Activated T-cell treated with anti-CD3 and anti-CD28 coated beads for 4 hours (primary cell): ENCODE results near the gene ECM1.

Source experiments
- DNase-seq: peaks from one replicate; pipeline ENCODE4 v3.0.0-alpha.2; 2020

ECM1 gene

DNA sequence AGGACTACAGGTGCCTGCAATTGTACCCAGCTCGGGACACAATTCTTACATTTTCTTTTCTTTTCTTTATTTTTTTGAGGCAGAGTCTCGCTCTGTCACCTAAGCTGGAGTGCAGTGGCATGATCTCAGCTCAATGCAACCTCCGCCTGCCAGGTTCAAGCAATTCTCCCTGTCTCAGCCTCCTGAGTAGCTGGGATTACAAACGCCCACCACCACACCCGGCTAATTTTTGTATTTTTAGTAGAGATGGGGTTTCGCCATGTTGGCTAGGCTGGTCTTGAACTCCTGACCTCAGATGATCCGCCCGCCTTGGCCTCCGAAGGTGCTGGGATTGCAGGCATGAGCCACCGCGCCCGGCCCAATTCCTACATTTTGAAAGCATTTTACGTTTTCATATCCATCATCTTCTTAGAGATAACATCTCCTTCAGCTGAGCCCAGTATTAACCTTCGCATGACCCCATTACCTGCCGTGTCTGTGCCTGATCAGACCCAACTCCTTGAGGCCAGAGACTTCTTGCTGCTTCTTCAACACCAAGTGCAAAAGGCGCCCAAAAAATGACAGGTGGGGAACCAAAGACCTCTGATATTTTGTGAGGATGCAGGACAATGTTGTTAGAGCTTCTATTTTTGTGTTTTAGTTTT lies 38.5 kb downstream of the ECM1 start:
- DNase-seq = no peak

DNA sequence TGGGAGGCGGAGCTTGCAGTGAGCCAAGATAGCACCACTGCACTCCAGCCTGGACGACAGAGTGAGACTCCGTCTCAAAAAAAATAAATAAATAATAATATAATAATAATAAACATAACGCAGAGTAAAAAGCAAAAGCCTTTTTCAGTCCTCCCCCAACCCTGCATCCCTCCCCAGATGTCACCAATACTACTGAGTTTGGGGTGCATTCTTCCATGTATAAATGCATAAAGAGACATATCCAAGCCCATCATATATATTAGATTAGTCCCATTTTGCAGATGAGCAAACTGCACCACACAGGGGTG lies 40.4 kb downstream of the ECM1 start:
- no peak for DNase-seq

DNA sequence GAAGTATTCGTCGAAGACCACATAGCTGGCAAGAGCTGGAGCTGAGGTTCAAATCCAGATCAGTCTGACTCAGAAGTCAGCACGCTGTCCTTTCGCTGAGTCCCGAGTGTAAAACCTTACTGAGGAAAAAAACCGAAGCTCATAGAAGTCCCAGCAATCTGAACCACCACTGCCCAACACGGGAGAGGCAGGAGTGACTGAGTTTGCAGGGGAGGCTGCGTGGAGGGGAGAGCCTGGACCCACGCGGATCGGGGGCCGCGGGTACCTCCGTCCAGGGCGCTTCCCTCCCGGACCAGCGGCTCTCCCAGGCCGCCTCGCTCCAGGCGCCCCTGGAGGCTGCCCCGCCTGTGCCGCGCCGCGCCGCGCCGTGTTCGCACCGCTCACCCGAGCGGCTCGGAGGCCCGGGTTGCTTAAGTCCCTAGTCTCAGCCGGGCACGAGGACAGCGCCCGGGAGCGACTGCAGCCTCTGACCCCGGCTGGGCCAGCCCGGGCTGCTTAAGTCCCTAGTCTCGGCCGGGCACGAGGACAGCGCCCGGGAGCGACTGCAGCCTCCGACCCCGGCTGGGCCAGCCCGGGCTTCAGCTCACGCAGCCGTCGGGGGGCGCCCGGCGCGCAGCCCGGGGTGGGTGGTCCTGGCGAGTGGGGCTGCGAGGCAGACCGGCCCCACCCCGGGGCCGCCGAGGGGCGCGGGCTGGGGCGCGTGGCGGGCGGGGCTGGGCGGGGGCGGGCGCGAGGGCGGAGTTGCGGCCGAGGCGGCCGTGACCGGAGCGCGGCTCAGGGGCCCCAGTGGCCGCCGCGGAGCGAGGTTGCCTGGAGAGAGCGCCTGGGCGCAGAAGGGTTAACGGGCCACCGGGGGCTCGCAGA lies 41.0 kb downstream of the ECM1 start, which contains the start of gene ADAMTSL4:
ADAMTSL4 (plus strand) TSS at position 777 of the 864 bp plus-strand sequence. CDS start 2,881 bp downstream, outside the sequence.
- no peak for DNase-seq

DNA sequence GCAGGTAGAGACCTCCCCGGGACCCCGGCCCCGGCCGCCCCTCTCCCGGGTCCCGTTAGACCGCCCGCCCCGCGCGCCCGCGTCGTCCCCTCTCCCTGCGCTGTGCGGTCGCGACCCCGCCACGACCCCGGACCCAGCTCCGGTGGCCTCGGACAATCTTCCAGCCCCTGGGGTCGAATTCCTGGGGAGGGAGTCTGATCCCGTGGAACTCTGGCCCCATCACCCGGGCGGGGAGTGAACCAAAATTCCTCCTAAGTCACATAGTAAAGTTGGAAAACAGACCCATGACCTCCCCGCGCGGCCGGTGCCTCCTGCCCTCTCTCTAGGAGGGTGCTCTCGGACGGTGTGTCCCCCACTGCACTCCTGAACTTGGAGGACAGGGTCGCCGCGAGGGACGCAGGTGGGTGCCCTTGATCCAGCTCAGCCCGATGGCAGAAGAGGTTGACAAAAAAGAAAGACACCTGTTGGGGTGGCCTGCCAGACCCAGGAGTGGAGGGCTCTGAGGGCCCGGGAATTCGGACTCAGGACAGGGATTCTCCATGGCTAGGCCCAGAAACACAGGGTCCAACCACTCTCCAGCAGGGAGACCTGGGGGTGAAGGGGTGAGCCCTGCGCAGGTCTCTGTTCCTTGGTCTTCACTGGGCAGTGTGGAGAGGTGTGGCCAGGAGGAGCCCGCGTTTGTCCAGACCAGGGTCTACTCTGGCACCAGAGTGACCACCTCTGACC lies 41.8 kb downstream of the ECM1 start:
- no peak for DNase-seq

DNA sequence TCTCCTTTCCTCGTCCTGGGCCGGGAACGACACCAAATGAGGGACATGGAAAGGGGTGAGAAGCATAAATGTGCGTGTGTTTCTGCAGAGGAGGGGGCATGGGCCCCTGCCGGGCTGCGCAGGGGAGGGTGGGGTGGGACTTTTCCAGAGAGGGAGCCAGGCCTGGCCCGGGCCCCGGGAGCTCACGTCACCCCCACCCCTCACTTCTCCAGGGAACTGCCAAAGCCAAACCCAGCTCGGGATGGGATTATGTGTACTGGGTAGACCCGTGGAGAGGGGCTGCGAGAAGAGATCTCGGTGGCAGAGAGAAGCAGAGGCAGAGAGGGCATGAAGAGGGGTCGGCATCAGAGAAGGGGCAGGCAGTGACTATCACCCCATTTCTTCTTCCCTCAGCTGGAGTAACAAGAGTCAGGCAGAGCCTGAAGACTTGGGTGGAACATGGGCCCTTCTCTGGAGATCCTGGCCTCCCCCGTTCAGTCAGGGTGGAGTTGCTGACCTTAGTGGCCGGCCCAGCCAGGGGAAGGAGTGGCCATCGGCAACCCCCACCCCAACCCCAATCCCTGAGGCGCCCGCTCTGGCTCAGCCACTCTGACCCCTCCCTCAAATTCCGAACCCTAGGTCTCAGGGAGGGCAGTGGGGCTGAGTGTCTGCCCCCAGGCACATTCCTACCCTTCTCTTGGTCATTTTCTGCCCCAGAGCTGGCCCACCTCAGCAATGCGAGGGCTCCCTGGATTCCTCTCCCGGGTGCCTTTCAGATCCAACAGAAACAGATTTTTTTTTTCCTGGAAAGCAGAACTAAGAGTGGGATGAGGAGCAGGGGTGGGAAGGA lies 42.5 kb downstream of the ECM1 start:
- no peak for DNase-seq

DNA sequence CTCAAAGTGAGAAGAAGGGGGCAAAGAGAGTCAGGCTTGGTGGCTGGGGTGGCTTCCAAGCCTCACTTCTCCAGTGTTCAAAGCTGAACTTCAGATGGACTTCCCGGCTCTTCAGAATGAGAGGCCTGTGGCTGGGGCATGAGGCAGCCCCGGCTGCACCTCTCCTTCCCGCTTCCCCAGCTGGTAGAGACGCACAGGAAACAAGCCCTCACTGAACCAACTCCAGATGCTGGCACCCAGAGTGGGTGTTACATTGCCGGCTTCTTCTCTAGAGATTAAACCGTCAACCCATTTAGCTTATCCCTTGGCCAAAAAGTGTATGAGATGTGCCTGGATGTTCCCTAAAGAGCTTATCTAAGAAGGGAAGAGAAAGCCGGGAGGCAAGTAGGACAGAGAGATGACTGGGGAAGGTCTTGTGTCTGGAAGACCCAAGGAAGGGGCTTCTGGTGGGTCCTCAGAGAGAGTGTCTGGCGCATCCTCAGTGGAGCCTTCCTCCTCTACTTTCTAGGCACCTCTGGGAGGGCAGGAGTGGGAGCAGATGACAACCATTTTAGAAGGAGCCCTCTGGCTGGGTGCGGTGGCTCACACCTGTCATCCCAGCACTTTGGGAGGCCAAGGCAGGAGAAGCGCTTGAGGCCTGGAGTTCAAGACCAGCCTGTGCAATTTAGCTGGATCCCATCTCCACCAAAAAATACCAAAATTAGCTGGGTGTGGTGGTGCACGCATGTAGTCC lies 43.3 kb downstream of the ECM1 start:
- no peak for DNase-seq

DNA sequence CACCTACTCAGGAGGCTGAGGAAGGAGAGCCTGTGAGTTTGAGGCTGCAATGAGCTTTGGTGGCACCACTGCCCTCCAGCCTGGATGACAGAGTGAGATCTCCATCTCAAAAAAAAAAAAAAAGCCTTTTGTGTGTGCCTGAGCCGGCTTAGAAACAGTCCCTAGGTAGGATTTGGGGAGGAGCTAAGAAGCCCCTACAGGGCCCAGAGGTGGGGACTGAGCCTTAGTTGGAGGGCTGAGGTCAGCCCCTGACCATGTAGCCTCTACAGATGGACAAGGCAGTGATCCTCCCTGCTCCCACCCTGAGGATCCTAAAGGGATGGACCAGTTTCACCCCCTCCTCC lies 43.8 kb downstream of the ECM1 start:
- DNase-seq = no peak

DNA sequence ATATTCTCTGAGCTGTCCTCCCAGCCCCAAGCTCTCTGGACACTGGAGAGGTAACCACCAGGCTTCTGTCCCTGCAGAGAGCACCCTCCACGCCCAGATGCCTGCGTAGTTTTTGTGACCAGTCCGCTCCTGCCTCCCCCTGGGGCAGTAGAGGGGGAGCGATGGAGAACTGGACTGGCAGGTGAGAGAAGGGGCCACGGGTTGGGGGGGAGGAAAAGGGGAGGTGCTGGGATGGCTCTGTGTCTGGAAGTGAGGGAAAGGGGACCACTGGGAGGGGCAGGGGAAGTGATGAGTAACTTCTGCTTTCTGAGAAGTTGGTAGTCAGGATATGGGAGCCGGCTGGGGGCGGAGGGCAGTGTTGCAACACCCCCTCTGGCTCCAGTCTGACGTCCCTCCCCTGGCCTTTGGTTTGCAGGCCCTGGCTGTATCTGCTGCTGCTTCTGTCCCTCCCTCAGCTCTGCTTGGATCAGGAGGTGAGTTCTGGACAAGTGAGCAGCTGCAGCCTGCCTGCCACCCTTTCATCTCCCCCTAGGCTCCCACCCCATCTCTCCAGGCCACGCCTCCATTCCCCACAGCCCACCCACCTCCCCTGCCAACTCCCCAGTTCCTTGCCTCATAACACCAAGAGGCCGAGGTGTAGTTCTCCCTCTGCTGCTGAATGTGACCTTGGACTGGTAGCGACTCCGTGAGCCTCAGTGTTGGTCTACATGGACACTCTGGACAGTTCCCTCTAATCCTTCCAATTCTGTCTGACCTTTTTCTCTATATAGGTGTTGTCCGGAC lies 44.4 kb downstream of the ECM1 start:
- no peak for DNase-seq

DNA sequence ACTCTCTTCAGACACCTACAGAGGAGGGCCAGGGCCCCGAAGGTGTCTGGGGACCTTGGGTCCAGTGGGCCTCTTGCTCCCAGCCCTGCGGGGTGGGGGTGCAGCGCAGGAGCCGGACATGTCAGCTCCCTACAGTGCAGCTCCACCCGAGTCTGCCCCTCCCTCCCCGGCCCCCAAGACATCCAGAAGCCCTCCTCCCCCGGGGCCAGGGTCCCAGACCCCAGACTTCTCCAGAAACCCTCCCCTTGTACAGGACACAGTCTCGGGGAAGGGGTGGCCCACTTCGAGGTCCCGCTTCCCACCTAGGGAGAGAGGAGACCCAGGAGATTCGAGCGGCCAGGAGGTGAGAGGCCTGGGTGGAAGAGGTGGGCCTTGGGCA lies 45.0 kb downstream of the ECM1 start:
- no peak for DNase-seq

DNA sequence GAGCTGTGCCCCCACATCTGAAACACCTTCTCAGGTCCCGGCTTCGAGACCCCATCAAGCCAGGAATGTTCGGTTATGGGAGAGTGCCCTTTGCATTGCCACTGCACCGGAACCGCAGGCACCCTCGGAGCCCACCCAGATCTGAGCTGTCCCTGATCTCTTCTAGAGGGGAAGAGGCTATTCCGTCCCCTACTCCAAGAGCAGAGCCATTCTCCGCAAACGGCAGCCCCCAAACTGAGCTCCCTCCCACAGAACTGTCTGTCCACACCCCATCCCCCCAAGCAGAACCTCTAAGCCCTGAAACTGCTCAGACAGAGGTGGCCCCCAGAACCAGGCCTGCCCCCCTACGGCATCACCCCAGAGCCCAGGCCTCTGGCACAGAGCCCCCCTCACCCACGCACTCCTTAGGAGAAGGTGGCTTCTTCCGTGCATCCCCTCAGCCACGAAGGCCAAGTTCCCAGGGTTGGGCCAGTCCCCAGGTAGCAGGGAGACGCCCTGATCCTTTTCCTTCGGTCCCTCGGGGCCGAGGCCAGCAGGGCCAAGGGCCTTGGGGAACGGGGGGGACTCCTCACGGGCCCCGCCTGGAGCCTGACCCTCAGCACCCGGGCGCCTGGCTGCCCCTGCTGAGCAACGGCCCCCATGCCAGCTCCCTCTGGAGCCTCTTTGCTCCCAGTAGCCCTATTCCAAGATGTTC lies 45.6 kb downstream of the ECM1 start:
- DNase-seq = no peak

DNA sequence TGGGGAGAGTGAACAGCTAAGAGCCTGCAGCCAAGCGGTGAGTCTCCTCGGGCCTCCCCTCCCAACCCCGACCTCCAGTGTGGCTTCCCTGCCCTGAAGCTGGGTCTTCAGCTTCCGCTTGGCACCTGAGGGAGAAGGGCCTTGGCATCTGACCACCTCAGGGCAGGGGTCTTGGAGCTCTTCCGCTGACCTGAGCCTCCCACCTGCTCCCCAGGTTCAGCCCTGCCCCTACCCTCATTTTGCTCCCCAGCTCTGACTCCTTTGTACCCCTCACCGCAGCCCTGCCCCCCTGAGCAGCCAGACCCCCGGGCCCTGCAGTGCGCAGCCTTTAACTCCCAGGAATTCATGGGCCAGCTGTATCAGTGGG lies 46.2 kb downstream of the ECM1 start:
- no peak for DNase-seq

DNA sequence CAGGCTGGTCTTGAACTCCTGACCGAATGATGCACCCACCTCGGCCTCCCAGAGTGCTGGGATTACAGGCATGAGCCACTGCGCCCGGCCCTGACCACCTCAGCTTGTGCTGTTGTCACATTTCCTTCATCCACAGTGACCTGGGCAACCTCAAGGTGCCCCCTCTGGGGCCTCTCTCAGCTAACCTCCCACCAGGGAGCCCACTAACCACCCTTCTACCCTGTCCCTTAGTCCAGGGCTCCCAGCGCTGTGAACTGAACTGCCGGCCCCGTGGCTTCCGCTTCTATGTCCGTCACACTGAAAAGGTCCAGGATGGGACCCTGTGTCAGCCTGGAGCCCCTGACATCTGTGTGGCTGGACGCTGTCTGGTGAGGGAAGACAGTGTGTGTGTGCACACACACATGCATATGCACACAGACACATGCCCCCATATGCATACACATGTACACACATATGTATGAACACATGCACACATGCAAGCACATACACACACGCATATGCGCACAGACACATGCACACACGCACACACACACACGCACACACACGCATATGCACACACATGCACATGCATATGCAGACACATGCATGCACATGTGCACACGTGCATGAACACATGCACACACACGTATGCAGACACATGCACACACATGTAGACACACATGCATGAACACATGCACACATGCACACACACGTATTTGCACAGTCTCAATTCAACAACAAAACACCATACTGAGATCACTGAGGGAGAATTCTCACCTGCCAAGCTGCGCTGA lies 47.5 kb downstream of the ECM1 start:
- DNase-seq = no peak

DNA sequence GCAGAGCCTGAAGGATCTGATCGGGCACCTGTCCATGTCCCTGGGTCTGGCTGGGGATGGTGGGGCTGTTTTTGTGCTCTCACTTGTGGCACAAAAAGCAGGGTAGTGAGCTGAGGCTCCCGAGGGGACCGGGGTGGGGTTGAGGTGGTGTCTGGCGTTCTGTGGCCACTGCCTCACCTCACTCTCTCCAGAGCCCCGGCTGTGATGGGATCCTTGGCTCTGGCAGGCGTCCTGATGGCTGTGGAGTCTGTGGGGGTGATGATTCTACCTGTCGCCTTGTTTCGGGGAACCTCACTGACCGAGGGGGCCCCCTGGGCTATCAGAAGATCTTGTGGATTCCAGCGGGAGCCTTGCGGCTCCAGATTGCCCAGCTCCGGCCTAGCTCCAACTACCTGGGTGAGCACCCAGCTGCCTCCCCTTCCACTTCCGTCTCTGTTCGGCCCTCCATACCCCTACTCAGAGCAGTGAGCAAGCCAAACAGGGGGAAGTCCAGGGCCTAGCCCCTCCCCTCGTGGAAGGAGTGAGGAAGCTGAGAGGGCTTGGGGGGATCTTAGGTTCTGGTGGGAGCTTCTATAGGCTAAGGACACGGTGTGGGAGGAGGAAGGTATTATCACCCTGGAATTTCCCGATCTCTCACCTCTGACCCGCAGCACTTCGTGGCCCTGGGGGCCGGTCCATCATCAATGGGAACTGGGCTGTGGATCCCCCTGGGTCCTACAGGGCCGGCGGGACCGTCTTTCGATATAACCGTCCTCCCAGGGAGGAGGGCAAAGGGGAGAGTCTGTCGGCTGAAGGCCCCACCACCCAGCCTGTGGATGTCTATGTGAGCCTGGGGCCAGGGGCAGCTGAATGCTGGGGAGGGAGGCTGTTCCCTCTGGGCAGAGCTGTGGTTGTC lies 48.3 kb downstream of the ECM1 start:
- no peak for DNase-seq

DNA sequence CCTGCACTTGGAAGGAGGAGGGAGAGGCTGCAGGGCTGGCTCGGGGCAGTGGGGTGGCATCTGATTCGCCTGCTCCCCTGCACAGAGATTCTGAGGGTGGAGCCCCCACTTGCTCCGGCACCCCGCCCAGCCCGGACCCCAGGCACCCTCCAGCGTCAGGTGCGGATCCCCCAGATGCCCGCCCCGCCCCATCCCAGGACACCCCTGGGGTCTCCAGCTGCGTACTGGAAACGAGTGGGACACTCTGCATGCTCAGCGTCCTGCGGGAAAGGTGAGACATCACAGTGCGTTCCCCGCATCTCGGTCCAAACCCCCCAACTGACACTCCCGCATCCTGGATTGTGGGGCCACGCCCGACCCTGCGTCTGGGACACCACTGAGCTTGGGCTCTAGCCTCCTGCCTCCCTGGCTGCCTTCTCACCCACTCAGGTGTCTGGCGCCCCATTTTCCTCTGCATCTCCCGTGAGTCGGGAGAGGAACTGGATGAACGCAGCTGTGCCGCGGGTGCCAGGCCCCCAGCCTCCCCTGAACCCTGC lies 49.2 kb downstream of the ECM1 start:
- DNase-seq = no peak

DNA sequence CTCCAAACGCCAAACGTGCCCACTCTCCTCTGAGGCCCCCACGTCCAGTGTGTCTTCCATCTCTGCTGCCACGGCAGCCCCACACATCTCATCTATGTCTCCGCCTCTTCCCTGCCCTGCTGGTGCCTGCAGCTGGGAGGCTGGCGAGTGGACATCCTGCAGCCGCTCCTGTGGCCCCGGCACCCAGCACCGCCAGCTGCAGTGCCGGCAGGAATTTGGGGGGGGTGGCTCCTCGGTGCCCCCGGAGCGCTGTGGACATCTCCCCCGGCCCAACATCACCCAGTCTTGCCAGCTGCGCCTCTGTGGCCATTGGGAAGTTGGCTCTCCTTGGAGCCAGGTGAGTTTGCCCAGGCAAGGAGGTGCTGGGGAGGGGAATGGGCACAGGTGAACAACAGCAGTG lies 49.9 kb downstream of the ECM1 start:
- DNase-seq = no peak

DNA sequence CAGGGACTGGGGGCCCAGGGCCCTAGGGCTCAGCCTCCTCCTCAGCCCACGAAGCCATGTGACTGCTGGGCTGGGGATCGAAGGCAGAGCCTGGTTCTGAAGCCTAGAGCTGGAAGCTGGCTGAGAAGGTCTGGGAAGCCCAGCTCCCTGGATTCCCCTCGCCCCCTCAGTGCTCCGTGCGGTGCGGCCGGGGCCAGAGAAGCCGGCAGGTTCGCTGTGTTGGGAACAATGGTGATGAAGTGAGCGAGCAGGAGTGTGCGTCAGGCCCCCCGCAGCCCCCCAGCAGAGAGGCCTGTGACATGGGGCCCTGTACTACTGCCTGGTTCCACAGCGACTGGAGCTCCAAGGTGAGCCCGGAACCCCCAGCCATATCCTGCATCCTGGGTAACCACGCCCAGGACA lies 50.4 kb downstream of the ECM1 start:
- DNase-seq = no peak

DNA sequence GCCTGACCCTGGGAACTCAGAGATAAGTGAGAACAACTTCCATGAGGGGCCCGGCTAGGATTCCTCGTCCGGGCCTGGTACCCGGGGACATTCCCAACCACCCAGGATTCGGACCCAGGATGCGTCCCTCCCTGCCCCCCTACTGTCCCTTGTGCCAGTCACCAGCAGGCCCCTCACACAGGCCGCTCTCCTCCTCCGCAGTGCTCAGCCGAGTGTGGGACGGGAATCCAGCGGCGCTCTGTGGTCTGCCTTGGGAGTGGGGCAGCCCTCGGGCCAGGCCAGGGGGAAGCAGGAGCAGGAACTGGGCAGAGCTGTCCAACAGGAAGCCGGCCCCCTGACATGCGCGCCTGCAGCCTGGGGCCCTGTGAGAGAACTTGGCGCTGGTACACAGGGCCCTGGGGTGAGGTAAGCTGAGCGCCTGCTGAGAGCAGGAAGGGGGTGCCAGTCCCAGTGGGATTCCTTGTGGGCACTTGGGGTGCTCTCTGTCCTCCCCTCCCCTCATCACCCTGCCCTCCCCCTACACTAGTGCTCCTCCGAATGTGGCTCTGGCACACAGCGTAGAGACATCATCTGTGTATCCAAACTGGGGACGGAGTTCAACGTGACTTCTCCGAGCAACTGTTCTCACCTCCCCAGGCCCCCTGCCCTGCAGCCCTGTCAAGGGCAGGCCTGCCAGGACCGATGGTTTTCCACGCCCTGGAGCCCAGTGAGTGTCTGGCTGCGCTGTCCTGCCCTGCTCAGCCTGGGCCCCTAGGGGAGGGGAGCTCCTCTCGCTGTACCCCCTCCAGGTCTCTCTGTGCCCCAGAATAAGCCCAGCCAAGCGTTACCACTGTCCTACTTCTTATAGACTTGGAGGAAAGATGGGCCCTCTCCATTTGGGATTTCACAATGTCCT lies 51.1 kb downstream of the ECM1 start:
- DNase-seq = no peak

DNA sequence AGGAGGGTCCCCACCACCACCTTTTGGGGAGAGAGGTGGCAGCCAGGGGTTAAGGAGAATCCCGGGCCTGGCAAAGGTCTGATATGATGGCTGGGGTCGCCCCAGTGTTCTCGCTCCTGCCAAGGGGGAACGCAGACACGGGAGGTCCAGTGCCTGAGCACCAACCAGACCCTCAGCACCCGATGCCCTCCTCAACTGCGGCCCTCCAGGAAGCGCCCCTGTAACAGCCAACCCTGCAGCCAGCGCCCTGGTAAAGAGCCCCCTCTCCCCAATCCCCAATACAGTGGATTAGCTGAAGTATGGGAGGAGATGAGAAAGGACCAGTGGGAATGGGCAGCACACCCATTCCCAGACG lies 51.7 kb downstream of the ECM1 start:
- no peak for DNase-seq
